NOMO-1 (cell line): ENCODE data around the gene FUS.
A peak's percentile ranks its signal among the peaks of the same experiment; 100 is the strongest.
"Not testable (repeated sequence)": the region's sequence is repeated elsewhere in the genome, so short reads cannot be mapped to it uniquely, and the experiment has no call there.

ENCODE experiments used
- DNase-seq, 2 experiments: peaks; one replicate each; lab custom pipeline; 2025; ENCODE audit not compliant: unreplicated experiment in 2 of 2; lab: John Stamatoyannopoulos, UW

The FUS gene

DNA sequence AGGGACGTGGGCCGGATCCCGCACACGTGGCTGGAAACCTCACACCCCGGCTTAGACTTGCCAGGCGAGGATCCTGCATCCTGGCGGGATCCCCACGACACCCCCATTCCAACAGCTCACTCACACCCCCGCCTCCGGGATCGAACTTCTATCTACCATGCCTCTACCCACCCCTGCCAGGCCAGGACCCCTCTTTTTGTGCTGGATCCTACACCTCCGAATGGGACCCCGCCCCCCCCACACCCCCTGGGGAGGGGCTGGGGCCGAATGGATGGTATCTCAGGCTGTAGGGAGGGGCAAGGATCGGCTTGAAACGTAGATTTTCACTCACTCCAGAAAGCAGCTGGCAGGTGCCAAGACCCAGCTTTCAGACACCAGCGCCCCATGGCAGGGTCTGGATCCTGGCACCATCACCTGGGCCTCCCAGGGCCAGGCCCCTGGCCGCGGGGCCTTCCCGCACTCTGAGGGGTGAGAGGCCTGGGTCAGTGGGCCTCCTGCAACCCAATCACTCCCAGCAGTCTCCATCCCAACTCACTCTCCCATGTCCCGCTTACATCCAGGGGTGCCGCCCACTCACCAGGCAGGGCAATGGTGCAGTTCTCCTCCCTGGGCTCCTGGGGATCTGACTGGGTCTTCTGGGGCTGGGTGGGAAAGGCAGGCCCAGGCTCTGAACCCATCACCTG lies 36.8 kb upstream of the FUS start:
- no peak for DNase-seq

DNA sequence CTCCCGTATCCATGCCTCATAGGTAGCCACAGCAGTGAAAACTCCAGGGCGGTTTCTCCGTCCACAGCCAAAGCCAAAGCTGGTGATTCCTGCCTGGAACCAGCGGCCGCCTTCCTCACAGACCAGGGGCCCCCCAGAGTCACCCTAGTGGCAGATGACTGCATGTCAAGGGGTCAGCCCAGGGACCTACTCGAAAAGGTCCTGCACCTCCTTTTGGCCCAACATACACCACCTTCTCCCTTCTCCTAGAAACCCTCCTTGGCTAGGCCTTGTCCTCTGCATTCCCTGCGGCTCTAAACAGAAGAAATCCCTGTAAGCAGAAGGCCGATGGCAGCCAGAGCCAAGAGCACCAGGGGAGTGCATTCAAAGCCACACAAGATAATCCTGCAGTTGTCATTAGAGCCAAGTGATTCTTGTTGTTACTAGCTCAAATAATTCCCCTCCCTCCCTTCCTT lies 36.2 kb upstream of the FUS start:
- no peak for DNase-seq

DNA sequence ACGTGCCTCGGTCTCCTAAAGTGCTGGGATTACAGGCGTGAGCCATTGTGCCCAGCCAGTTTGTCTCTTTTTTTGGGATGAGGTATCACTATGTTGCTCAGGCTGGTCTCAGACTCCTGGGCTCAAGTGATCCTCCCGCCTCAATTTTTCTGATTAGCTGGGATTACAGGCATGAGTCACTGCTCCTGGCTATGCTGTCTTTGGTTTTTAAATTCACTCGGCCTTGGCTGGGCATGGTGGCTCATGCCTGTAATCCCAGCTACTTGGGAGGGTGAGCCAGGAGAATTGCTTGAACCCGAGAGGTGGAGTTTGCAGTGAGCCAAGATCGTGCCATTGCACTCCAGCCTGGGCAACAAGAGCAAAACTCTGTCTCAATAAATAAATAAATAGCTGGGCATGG lies 35.5 kb upstream of the FUS start:
- not testable (repeated sequence) for DNase-seq

DNA sequence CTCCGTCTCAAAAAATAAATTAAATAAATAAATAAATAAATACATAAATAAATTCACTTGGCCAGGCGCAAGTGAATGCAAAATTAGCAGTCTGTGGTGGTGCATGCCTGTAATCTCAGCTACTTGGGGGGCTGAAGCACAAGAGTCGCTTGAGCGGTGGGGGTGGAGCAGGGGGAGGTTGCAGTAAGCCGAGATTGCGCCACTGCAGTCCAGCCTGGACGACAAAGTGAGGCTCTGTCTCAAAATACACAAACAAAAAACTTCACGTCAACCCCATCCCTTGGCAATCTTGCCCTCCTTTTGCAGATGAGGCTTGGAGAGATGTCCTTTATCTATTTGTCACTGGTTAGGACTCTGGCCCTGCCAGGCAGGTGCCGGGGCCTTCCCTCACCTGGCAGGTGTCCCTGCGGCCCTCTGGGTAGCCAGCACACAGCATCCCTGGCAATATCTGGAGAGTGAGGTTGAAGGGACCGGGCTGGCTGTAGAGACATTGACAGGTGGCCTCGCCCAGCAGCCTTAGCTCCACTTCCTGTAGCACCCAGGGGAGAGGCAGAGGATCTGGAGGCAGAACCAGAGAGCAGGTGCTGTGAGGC lies 34.4 kb upstream of the FUS start:
- DNase-seq, result no peak

DNA sequence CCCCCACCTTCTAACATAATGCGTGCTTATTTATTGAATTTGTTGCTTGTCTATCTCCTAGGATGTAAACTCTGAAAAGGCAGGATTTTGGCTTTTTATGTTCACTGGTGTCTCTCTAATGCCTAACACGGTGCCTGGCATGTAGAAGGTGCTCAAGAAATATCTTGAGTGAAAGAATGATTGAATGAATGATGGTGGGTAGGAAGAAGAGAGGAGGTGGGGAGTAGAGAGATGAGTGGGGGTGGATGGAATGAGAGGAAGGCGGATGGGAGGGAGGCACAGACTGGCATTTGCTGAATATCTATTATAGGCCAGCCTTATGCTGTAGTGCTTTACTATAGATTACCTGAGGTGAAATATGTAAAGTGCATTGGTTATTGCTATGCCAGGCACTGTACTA lies 32.4 kb upstream of the FUS start:
- DNase-seq, result no peak

DNA sequence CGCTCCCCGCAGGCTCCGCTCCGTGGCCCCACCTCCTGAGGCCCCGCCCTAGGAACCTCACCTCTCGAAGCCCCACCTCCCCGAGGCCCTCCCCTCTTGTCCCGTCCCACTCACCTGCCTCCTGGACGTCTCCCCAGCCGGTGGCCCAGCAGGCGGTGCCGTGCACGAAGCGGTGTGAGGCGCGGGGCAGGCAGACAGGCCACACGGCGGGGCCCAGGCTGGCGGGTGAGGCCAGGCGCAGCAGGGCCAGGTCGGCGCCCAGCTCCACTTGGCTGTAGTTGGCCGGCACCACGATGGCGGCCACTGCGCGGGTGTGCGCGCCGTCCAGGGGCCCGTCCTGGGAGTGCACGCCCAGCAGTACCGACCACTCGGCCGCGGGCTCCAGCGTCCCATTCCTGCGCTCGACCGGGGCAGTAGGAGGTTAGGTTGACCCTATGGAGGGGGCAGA lies 31.6 kb upstream of the FUS start:
- DNase-seq, result no peak

DNA sequence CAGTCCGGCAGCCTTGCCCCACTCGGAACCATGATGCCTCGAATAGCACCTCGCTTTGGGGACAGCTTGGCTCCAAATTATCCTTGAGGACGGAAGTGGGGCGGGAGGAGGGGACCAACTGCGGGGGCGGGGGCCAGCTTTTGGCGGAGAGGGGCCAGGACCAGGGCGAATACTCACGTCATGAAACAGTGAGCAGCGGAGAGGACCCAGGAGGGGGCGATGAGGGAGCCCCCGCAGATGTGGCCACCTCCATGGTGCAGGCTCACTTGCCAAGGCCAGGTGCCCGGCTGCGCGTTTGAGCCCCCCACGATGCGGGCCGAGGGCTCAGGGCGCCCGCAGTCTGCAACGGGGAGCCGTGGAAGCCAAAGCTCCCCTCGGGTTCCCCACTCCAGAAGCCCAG lies 31.0 kb upstream of the FUS start:
- DNase-seq, result no peak

DNA sequence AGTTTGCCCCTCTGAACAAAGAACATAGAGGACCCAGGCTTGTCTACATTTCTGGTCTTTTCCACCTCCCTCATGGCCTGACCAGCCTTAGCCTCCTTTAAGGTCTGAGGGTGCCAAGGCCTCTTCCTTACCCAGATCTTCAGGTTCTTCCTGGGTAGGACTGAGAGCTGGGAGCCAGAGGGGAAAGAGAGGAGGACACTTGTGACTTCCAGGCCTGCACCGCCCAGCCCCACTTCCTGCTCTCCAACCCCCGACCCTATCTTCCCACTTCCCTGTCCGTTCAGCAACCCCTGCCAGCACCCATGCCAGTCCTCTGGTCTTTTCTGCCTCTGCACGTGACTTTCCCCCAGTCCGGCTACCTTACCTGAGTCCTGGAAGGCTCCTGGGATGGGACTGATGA lies 30.6 kb upstream of the FUS start:
- no peak for DNase-seq

DNA sequence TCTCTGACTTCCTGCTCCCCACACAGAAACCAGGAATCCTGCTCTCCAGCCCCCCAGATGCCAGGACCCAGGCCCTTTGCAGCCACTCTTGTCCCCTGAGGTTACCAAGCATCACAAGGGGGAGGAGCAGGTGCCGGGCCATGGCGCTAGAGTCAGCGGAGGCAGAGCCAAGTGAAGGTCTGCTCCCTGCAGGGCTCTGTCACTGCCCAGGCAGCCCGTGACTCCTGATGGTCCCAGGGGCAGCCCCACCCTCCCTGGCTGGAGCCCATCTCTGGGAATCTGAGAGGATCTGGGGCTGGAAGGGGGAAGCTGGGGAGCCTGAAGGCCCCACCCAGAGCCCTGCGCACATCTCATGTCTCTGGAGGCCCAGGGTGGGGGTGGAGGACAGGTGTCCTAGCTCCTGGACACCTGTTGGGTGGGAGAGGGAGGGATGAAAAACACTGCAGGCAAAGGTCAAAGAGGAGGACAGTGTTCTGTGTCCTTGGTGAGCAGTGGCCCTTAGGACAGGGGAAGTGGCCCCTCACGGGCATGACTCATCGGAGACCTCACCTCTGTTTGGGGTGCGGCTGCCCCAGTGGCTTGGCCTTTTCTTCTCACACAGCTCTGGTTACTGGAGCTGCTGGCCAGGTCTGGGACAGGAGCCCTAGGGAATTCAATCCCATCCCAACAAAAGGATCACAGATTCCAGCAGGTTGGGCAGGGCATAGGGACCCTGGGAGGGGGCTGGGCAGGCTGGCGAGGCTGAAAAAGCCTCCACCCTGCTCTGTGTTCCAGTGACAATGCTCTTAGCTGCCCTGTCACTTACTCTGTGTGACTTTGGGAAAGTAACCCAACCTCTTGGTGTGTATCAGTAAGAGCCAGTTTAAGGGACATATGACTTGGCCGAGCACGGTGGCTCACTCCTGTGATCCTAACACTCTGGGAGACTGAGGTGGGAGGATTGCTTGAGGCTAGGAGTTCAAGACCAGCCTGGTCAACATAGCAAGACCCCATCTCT lies 29.7 kb upstream of the FUS start, which contains the start of gene PRSS36:
PRSS36 (minus strand) TSS at position 173 of the 997 bp plus-strand sequence; CDS start at position 142, 31 bp downstream.
- DNase-seq, result no peak

DNA sequence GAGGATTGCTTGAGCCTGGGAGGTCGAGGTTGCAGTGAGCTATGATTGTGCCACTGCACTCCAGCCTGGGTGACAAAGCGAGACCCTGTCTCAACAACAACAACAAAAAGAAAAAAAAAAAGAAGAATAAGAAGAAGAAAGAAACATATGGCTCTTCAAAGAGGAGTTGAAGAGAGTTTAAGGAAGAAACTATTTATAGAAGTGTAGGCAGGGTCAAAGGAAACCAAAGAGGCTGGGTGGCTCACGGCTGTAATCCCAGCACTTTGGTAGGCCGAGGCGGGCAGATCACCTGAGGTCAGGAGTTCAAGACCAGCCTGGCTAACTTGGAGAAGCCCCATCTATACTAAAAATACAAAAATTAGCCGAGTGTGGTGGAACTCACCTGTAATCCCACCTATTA lies 29.0 kb upstream of the FUS start:
- peak; percentile 26 to 34 for DNase-seq

DNA sequence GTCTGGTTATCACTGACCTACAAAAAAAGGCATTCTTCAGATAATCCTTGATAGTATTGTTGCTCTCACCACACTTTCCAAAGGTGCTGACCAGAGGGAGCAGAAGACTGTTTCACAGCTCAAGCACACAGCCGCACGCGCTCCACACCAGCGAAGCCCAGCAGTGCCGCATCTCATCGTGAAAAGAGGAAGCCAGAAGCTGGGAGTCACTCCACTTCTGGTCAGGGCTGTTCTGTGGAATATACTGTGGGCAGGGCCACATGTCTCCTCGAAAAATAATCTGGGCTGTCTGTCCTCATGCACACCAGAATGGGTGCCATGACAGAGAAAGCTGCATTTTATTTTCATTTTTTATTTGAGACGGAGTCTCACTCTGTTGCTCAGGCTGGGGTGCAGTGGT lies 22.8 kb upstream of the FUS start:
- peak; percentile 69 to 82 for DNase-seq

DNA sequence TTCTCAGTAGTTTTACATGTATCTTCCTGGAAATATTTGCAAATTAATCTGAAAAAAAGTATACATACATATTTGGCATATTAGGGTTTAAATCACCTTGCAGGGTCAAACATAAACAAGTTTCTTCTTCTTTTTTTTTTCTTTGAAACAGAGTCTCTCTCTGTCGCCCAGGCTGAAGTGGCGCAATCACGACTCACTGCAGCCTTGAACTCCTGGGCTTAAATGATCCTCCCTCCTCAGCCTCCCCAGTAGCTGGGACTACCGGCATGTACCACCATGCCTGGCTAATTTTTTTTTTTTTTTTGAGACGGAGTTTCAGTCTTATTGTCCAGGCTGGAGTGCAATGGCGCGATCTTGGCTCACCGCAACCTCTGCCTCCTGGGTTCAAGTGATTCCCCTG lies 12.6 kb upstream of the FUS start:
- no peak for DNase-seq

DNA sequence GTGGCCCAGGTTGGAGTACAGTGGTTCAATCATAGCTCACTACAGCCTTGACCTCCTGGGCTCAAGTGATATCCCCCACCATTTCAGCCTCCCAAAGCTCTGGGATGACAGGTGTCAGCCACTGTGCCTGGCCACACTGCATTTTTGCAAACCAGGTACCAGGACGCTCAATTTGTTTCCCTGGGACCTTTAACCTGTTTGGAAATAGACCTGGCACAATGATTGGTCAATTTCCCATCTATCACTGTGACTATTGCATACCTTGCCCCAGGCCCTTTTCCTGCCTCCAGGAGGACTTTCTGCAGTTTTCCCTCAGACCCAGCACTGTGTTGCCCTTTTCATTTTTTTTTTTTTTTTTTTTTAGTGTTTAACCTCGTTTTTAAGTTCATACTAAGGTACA lies 11.1 kb upstream of the FUS start:
- no peak for DNase-seq

DNA sequence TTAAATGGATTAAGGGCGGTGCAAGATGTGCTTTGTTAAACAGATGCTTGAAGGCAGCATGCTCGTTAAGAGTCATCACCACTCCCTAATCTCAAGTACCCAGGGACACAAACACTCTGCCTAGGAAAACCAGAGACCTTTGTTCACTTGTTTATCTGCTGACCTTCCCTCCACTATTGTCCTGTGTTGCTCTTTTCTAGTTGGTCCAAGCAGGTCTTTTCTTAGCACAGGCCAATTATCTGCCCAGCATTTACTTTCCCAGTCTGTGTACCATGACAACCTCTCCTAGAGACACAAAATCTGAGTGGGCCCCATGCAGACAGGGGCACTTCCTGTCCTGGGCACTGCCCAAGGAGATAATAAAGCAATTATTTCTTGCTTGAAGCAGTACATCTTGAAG lies 9.9 kb upstream of the FUS start:
- DNase-seq, result not testable (repeated sequence)

DNA sequence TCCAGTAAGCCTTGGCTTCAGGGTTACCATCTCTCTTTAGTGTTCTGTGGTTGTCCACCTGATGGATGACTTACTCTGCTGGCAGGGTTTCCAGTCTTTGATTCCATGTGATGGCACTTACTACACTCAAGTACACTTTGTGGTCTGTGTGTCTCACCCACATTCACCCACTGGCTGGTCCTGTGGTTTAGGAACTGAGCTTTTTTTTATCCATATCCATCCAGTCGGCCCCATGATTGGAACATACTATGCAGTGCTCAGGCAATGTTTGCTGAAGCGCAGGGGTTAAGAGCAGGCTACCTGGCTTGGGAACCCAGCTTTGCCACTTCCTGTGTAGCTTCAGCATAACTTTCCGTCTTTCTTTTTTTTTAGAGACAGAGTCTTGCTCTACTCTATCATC lies 2.8 kb upstream of the FUS start:
- DNase-seq, result no peak

DNA sequence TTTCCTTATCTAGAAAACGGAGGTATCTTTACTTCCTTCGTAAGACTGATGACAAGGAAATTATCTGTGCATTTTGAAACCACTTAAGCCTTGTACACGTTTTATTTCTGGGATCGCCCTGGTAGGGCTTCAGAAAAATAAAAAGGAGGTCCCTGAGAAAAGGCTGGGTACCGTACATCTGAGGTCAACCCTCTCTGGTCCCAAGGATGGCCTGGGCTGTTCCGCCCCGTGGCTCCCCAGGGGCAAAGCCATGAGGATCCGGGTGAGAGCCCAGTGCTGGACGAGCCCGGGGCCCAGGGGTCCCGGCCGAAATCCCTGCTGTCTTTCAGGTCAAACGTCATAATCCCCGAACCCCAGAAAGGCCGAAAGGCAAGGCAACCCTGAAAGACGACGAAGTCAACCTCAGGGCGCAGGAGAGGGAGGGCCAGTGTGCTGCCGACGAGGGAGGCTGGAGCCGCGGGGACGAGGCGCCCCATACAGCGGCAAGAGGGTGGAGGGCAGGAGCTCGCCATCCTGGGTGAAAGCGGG lies 656 bp upstream of the FUS start:
- no peak for DNase-seq

DNA sequence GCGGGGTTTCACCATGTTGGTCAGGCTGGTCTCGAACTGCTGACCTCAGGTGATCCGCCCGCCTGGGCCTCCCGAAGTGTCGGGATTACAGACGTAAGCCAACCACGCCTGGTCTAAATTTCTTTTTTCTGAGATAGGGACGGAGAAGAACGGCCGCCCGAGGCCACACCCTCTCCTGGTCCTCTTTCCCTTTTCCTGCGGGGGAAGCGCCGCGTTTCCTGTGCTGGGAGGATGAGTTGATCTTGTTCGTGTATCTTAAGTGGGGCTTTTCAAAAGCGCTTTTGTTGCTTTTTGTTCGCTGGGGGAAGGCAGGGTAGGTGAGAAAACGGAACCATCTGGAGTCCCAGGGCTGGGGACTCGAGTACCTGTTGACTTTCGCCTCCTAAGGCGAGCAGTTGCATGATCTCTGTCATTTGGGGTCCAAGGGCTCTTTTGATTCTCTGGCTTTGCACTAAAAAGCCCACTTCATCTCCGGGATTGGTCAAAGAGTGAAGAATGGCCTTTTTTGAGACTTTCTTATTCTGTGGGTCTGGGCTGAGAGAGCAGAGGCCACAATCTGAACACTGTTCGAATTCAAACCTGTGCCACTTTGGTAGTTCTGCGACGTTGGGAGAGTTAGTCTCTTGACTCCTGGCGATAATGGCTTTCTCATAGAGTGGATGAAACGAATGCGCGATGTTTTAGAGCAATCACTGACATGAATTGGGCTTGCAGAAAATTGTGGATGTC lies 1.3 kb downstream of the FUS start:
- peak in 1 of 2 experiments; percentile 28 for DNase-seq

DNA sequence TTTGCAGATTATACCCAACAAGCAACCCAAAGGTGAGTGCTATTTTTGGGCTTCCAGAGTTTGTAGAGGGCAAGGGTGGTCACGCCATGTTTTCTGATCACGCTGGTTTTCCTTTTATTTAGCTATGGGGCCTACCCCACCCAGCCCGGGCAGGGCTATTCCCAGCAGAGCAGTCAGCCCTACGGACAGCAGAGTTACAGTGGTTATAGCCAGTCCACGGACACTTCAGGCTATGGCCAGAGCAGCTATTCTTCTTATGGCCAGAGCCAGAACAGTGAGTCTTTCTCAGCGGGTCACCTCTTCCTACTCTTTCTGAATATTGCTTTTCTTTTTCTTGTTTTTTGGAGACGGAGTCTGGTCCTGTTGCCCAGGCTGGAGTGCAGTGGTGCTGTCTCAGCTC lies 2.5 kb downstream of the FUS start:
- DNase-seq, result no peak

DNA sequence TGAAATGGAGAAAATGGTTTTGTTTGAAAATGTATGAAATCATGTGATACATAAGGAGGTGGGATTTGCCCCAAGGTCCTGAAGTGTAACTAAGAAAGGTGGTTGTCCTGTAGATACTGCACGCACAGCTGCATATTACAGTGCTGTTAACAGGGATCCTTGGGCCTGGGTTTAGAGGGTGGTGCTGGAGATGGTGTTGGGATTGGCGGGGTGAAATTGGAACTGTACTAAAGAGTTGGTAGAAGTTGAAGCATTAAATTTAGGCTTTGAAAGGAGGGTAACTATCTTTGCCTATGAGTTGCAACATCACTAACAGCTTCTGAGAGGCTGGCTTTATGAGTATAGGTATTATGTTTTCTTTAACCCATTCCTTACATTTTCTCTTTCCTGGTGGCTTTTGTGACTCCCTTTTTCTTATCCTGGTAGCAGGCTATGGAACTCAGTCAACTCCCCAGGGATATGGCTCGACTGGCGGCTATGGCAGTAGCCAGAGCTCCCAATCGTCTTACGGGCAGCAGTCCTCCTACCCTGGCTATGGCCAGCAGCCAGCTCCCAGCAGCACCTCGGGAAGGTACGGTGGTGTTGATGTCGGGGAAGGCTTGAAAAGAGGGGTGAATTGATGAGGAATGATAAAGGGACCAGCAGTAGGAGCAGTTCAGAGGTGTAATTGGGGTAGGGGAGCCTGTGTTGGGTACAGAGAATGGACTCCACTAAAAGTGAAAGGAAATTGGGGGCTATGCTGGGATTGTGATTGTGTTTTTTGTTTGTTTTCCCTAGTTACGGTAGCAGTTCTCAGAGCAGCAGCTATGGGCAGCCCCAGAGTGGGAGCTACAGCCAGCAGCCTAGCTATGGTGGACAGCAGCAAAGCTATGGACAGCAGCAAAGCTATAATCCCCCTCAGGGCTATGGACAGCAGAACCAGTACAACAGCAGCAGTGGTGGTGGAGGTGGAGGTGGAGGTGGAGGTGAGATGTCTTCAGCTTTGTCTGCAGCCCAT lies 3.8 kb downstream of the FUS start:
- no peak for DNase-seq
